ENCODE data around the gene EIF4G3. TPM values are rescaled to one million over a fixed set of nuclear protein-coding genes. Genes with fewer than 3 reads are reported as not detected.

Gene EIF4G3
- total and polyA plus RNA-seq, 4 donors = 16.5 to 59.8 (median 33.4) TPM

DNA sequence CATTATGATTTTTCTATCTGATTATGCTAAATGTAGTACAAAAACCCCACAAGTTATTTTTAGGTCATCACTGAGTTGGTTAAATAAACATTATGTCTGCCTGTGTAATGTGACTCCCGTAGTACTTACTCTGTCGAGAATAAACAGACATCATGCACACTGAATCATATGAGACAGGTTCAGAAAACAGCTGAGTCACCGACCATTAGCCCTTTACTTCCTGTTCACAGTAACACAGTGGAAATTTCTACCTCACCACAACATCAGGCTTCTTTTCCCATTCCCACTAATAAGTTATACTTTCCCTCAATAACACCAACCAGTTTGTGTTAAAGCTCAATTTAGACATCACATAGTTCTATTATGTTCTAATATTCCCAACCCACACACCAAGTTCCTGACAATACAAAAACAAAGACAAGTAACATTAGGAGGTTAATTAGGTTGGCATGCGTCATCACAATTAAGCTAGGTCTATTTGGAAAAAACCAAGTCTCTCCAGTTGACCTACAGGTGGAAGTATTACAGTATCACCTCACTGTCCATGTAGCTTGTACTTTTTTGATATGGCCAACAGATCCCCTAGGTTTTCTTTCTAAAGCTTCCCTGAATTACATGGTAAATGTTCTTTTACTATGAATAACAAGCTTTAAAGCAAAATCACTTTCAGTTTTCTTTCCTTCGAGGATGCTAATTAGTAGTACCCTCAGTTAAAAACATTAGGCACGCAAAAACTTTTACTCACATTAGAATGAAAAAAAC is 154.2 kb downstream of the EIF4G3 start:
- peak; percentile 94 for ATAC-seq (ENCODE audit: insufficient read depth, low FRiP score)
- peak; percentile 32 to 89 (median 74) for DNase-seq
- H3K36me3 ChIP-seq (ENCODE audit: control insufficient read depth in 4 of 4, insufficient read depth in 4 of 4, low read length in 4 of 4) = no peaks in the 10 kb centered on the region
- H3K27ac ChIP-seq (ENCODE audit: low read depth in 1 of 2, low read length in 1 of 2) = peak overlapping the region; percentile 14 to 88
- 8 to 11% methylated on average over 6 of the region's 6 CpGs for WGBS, 2 donors
- TF ChIP-seq, protein P1, sequence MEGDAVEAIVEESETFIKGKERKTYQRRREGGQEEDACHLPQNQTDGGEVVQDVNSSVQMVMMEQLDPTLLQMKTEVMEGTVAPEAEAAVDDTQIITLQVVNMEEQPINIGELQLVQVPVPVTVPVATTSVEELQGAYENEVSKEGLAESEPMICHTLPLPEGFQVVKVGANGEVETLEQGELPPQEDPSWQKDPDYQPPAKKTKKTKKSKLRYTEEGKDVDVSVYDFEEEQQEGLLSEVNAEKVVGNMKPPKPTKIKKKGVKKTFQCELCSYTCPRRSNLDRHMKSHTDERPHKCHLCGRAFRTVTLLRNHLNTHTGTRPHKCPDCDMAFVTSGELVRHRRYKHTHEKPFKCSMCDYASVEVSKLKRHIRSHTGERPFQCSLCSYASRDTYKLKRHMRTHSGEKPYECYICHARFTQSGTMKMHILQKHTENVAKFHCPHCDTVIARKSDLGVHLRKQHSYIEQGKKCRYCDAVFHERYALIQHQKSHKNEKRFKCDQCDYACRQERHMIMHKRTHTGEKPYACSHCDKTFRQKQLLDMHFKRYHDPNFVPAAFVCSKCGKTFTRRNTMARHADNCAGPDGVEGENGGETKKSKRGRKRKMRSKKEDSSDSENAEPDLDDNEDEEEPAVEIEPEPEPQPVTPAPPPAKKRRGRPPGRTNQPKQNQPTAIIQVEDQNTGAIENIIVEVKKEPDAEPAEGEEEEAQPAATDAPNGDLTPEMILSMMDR (IDR thresholded peaks at IDR 0.05; ENCODE audit: control extremely low read depth, extremely low read depth) = no peak
- peaks cover 0 to 19% (median 7%) of the 10 kb centered on the region in 5 donors for H3K4me1 ChIP-seq (ENCODE audit: control insufficient read depth in 5 of 5, insufficient read depth in 5 of 5, low read length in 5 of 5)
- H3K9me3 ChIP-seq (ENCODE audit: control insufficient read depth in 4 of 4, insufficient read depth in 3 of 4, low read length in 3 of 4) = no peaks in the 10 kb centered on the region
- no peak overlapping the region for H3K4me3 ChIP-seq
- no peaks in the 10 kb centered on the region for H3K27me3 ChIP-seq (ENCODE audit: control insufficient read depth in 3 of 3, insufficient read depth in 3 of 3, low read length in 2 of 3)
- H3K9ac ChIP-seq (ENCODE audit: insufficient read depth in 1 of 2, low read length in 2 of 2) = no peak overlapping the region

DNA sequence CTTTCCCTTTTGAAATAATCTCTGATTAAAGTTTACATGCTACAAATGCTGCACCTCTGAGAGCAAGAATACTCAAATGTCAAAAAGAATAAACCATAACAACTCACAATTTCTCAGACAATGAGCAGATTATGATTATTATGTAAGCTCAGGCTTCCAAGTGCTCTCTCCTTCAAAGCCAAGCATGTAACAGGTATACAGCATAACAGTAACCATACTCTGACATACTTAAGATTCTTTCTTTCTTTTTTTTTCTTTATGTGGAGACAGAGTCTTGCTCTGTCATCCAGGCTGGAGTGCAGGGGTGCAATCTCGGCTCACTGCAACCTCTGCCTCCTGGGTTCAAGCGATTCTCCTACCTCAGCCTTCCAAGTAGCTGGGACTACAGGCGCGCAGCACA is 155.4 kb downstream of the EIF4G3 start:
- DNase-seq (no peak), ATAC-seq (ENCODE audit: insufficient read depth, low FRiP score) (no peak)
- H3K4me1 ChIP-seq (ENCODE audit: control insufficient read depth in 5 of 5, insufficient read depth in 5 of 5, low read length in 5 of 5) = peaks cover 0 to 19% (median 7%) of the 10 kb centered on the region in 5 donors
- TF ChIP-seq, protein P1 (IDR thresholded peaks at IDR 0.05; ENCODE audit: control extremely low read depth, extremely low read depth) = no peak
- WGBS, 2 donors = 91 to 92% methylated on average over 4 of the region's 4 CpGs
- H3K27me3 ChIP-seq (ENCODE audit: control insufficient read depth in 3 of 3, insufficient read depth in 3 of 3, low read length in 2 of 3) = no peaks in the 10 kb centered on the region
- H3K27ac ChIP-seq (ENCODE audit: low read depth in 1 of 2, low read length in 1 of 2) = no peak overlapping the region
- H3K36me3 ChIP-seq (ENCODE audit: control insufficient read depth in 4 of 4, insufficient read depth in 4 of 4, low read length in 4 of 4) = no peaks in the 10 kb centered on the region
- no peaks in the 10 kb centered on the region for H3K9me3 ChIP-seq (ENCODE audit: control insufficient read depth in 4 of 4, insufficient read depth in 3 of 4, low read length in 3 of 4)
- H3K4me3 ChIP-seq = no peak overlapping the region
- H3K9ac ChIP-seq (ENCODE audit: insufficient read depth in 1 of 2, low read length in 2 of 2) = no peak overlapping the region

DNA sequence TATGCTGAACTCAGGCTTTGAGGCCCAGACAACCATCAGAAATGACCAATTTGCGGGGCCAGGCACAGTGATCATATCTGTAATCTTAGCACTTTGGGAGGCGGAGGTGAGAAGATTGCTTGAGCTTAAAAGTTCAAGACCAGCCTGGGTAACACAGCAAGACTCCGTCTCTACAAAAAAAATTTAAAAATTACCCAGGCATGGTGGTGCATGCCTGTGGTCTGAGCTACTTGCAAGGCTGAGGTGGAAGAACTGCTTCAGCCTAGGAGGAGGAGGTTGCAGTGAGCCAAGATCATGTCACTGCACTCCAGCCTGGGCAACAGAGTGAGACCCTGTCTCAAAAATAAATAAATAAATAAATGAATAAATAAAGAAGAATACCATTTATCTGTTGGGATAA is 156.5 kb downstream of the EIF4G3 start:
- DNase-seq (no peak), ATAC-seq (ENCODE audit: insufficient read depth, low FRiP score) (no peak)
- TF ChIP-seq, protein P1 (IDR thresholded peaks at IDR 0.05; ENCODE audit: control extremely low read depth, extremely low read depth) = no peak
- peaks cover 0 to 19% (median 7%) of the 10 kb centered on the region in 5 donors for H3K4me1 ChIP-seq (ENCODE audit: control insufficient read depth in 5 of 5, insufficient read depth in 5 of 5, low read length in 5 of 5)
- H3K9me3 ChIP-seq (ENCODE audit: control insufficient read depth in 4 of 4, insufficient read depth in 3 of 4, low read length in 3 of 4) = no peaks in the 10 kb centered on the region
- no peak overlapping the region for H3K27ac ChIP-seq (ENCODE audit: low read depth in 1 of 2, low read length in 1 of 2)
- H3K36me3 ChIP-seq (ENCODE audit: control insufficient read depth in 4 of 4, insufficient read depth in 4 of 4, low read length in 4 of 4) = no peaks in the 10 kb centered on the region
- WGBS, 2 donors = 96 to 99% methylated on average over 3 of the region's 3 CpGs
- no peaks in the 10 kb centered on the region for H3K27me3 ChIP-seq (ENCODE audit: control insufficient read depth in 3 of 3, insufficient read depth in 3 of 3, low read length in 2 of 3)
- no peak overlapping the region for H3K4me3 ChIP-seq
- H3K9ac ChIP-seq (ENCODE audit: insufficient read depth in 1 of 2, low read length in 2 of 2) = no peak overlapping the region
